Bronchial epithelial cell (primary cell): ENCODE results near the gene TAF13. TPM values are rescaled to one million over a fixed set of nuclear protein-coding genes. Genes with fewer than 3 reads are reported as not detected.

ENCODE experiments used
- DNase-seq: peaks from one replicate; pipeline ENCODE4 v3.0.0-alpha.2; 2010; ENCODE audit warnings: low read depth
- FAIRE-seq: peaks from 2 replicates; lab custom pipeline; 2011; peaks lifted over from hg19 to GRCh38; lab: Jason Lieb, UNC
- H3K27me3 ChIP-seq: 2 replicates; pipeline ENCODE4 v1.5.1; 2011; ENCODE audit warnings: low read length; ENCODE audit not compliant: control insufficient read depth, insufficient read depth
- H3K36me3 ChIP-seq: 2 replicates; pipeline ENCODE4 v1.5.1; 2011; ENCODE audit warnings: low read length; ENCODE audit not compliant: control insufficient read depth, insufficient read depth
- H3K4me3 ChIP-seq: 2 replicates; pipeline ENCODE4 v1.5.1; 2011; ENCODE audit warnings: mild to moderate bottlenecking, low read depth, low read length, control low read depth
- total RNA-seq: library from RNA; depleted of rRNA; stranded (reverse); fragments of >200 nt; gene quantifications from 2 replicates; pipeline ENCODE4 v1.2.1, GENCODE V29; 2014
- TF ChIP-seq, protein P1 (sequence below): IDR thresholded peaks from 2 replicates; pipeline ENCODE4 v1.5.1; 2011; ENCODE audit warnings: mild to moderate bottlenecking, moderate library complexity, low read length, control low read depth, inconsistent platforms; ENCODE audit not compliant: insufficient read depth, severe bottlenecking

Gene TAF13
- total RNA-seq, 1 donor from 2014 or later: 96.9 TPM

DNA sequence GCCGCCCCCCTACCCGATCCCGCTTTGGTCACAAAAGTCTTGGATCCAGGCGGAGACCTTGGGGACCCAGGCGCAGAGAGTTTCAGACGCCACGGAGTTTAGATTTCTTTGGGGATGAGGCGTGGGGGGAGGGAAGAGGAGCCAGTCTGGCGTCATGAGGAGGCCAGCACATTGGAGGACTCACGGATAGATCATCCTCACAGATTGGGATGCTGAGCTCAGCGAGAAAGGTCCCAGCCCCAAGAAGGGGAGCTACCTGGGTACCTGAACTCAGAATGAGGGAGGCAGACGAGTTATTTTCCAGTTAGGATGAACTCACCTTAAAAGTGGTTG lies 38.5 kb upstream of the TAF13 start:
- FAIRE-seq: no peak
- peaks cover 1% of the 10 kb centered on the region for H3K27me3 ChIP-seq
- H3K36me3 ChIP-seq: no peaks in the 10 kb centered on the region
- peak; percentile 25 for DNase-seq
- H3K4me3 ChIP-seq: peak overlapping the region; percentile 17
- TF ChIP-seq, protein P1, sequence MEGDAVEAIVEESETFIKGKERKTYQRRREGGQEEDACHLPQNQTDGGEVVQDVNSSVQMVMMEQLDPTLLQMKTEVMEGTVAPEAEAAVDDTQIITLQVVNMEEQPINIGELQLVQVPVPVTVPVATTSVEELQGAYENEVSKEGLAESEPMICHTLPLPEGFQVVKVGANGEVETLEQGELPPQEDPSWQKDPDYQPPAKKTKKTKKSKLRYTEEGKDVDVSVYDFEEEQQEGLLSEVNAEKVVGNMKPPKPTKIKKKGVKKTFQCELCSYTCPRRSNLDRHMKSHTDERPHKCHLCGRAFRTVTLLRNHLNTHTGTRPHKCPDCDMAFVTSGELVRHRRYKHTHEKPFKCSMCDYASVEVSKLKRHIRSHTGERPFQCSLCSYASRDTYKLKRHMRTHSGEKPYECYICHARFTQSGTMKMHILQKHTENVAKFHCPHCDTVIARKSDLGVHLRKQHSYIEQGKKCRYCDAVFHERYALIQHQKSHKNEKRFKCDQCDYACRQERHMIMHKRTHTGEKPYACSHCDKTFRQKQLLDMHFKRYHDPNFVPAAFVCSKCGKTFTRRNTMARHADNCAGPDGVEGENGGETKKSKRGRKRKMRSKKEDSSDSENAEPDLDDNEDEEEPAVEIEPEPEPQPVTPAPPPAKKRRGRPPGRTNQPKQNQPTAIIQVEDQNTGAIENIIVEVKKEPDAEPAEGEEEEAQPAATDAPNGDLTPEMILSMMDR: no peak

DNA sequence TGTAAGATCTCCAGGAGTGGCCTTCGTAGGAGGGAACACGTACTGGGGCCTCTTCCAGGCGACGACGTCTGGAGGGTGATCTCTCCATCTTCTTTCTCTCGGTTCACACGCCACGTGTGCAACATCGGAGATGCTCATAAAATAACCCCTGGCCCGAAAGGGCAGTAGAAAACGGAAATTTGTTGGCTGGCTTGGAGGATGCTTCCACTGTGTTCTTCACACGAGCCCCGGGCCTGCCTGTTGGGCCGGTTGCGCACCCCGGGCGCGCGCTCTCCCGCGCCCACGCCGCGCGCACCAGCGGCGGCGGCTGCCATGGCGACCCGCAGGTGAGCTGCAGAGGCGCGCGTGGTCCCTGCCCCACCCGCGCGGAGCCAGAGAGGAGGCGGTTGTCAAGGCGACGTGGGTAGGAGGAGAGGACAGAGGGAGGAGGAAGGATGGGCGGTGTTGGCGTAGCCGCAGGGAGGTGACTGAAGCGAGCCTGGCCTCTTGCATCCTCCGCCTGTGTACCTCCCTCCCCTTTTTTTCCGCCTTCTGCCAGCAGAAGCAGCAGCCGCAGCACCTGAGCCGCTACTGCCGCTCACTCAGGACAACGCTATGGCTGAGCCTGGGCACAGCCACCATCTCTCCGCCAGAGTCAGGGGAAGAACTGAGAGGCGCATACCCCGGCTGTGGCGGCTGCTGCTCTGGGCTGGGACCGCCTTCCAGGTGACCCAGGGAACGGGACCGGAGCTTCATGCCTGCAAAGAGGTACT lies 38.0 kb upstream of the TAF13 start, which contains the start of gene ELAPOR1:
ELAPOR1 (plus strand) TSS at position 526 of the 752 bp plus-strand sequence; CDS start at position 595, 69 bp downstream.
- Histone ChIP-seq H3K4me3 (peak within 1 kb of the TSS; percentile 17), H3K36me3 (no peaks in the 10 kb centered on the region), H3K27me3 (peaks cover 1% of the 10 kb centered on the region)
- TF ChIP-seq, protein P1: no peak
- DNase-seq (peak; percentile 65), FAIRE-seq (no peak)

DNA sequence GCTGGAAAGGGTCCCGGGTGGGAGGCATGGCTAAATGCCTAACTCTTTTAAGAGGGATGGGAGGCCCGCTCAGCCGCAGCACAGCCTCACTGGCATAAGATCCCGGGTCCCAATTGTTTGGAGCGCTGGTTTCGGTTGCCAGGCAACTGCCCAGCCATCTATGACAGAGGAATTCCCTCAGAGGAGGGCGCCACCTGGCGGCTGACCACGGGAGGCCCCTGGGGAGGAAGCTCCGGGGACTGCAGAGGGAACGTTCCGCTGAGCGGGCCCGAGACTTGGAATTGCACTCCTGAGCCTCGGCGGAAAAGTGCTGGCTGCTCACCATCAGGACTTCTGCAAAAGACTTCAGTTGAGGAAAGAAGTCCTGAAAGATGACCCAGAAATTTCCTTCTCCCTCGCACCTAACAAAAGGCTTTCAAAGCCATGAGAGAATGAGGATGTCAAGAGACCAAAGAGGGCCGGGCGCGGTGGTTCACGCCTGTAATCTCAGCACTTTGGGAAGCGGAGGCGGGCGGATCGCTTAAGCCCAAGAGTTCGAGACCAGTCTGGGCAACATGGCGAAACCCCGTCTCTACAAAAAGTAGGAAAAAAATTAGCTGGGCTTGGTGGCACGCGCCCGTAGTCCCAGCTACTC lies 37.0 kb upstream of the TAF13 start:
- TF ChIP-seq, protein P1: peak; percentile 96
- H3K4me3 ChIP-seq: no peak overlapping the region
- H3K27me3 ChIP-seq: peaks cover 1% of the 10 kb centered on the region
- peak; percentile 74 for DNase-seq
- H3K36me3 ChIP-seq: no peaks in the 10 kb centered on the region
- no peak for FAIRE-seq

DNA sequence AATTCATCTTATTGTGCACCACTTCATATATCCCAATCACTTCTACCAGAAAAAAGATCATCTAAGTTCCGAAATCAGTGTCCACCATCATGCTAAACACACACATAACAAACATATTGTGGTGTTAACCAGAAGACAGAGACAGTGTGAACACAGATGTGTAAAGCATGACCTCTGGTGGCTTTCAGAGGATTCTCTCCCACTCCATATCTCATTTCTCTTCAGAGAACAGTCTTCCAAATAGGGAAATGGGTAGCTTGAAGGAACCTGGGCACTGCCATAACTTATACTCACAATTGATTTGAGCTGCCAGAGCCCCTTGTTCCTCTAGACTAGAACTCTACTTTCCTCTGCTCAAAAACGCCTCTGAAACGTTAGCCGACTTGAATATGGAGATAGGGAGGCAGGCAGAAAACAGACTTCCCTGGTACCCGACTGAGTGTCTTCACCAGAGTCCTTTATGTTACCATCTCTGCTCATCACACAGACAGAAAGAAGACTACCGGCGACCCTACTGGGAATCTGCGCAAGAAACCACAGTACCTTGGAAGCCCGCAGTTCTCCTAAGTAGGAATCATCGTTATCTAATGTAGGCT lies 36.4 kb upstream of the TAF13 start:
- FAIRE-seq (no peak), DNase-seq (peak; percentile 46)
- no peak overlapping the region for H3K4me3 ChIP-seq
- H3K27me3 ChIP-seq: peaks cover 1% of the 10 kb centered on the region
- TF ChIP-seq, protein P1: peak; percentile 35
- no peaks in the 10 kb centered on the region for H3K36me3 ChIP-seq

DNA sequence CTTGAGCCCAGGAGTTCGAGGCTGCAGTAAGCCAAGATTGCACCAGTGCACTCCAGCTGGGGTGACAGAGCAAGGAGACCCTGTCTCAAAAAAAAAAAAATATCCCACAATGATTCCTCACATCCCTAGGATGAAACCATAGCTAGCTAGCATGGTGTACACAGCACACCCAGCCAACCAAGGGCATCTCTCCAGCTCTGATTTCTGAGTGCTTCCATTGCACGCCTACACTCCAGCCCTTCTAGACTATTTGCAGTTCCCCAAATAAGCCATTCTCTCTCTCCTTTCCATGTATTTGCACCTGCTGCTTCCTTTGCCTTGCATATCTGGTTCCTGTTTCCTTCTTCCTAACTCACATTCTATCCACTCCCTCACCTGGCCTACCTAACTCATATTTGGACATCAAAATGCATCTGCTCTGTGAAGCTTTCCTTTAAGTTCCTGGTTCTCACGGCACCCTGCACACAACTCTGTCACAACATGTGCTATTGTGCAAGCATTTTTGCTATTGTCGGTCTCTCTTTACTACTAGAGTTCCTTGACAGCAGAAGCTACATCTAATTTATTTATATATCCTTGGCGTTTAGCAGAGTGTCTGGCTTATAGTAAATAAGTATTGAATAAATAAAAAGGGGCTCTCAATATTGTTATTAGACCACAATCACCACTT lies 35.7 kb upstream of the TAF13 start:
- no peaks in the 10 kb centered on the region for H3K36me3 ChIP-seq
- peak; percentile 32 for DNase-seq
- H3K4me3 ChIP-seq: no peak overlapping the region
- peaks cover 1% of the 10 kb centered on the region for H3K27me3 ChIP-seq
- TF ChIP-seq, protein P1: no peak
- no peak for FAIRE-seq
